Tibial nerve (tissue), 4 donors: ENCODE data around the gene MYO6. TPM values are rescaled to one million over a fixed set of nuclear protein-coding genes. Genes with fewer than 3 reads are reported as not detected.

Experiments used
- DNase-seq, 2 donors: peaks; one replicate each; pipeline ENCODE4 v3.0.0-alpha.2; 2019; ENCODE audit warnings: low spot score in 2 of 2
- H3K27ac ChIP-seq, 4 donors: fragments of 200-600 bp; sonication (generic) in 3 of 4; one replicate each; pipeline ENCODE4 v1.5.1; 2017 to 2019; ENCODE audit warnings: mild to moderate bottlenecking in 1 of 4
- H3K27me3 ChIP-seq, 2 donors: fragments of 200-600 bp; sonication (generic) in 1 of 2; one replicate each; pipeline versions ENCODE4 v1.5.1 to v1.6.0; 2017 to 2019
- H3K36me3 ChIP-seq, 3 donors: fragments of 200-600 bp; sonication (generic); one replicate each; pipeline ENCODE4 v1.5.1; 2018 to 2019
- H3K4me1 ChIP-seq, 4 donors: fragments of 200-600 bp; sonication (generic) in 3 of 4; one replicate each; pipeline ENCODE4 v1.5.1; 2017 to 2019
- H3K4me3 ChIP-seq, 4 donors: fragments of 200-600 bp; sonication (generic) in 3 of 4; one replicate each; pipeline ENCODE4 v1.5.1; 2017 to 2019; ENCODE audit warnings: mild to moderate bottlenecking in 1 of 4, moderate library complexity in 1 of 4
- H3K9me3 ChIP-seq, 4 donors: fragments of 200-600 bp; sonication (generic) in 3 of 4; one replicate each; pipeline ENCODE4 v1.5.1; 2017 to 2019
- EP300 ChIP-seq, 2 donors: sonication (generic); formaldehyde crosslinking; IDR thresholded peaks; one replicate each; pipeline ENCODE4 v1.6.1; 2017; ENCODE audit warnings: antibody characterized with exemption in 2 of 2, mild to moderate bottlenecking in 1 of 2
- POLR2A ChIP-seq, 2 donors: fragments of 450-650 bp; IDR thresholded peaks; one replicate each; pipeline ENCODE4 v1.6.1; 2017; ENCODE audit warnings: antibody characterized with exemption in 2 of 2, mild to moderate bottlenecking in 2 of 2, moderate library complexity in 2 of 2
- WGBS, 2 donors: methylation state at CpG; one replicate each; pipeline ENCODE4 v1.1.5; 2018; 5-methylcytosine and 5-hydroxymethylcytosine counted together
- total RNA-seq, 4 donors: library from RNA; depleted of rRNA; stranded (reverse); fragments of >200 nt; gene quantifications; one replicate each; pipeline ENCODE4 v1.1.0, GENCODE V29; 2016
- TF ChIP-seq, protein P1 (sequence below), 5 experiments: fragments of 200-600 bp in 3 of 5; fragments of 450-650 bp in 2 of 5; sonication (generic) in 3 of 5; IDR thresholded peaks; one replicate each; pipeline ENCODE4 v1.5.1; 2016 to 2019; ENCODE audit warnings: antibody characterized with exemption in 5 of 5, mild to moderate bottlenecking in 3 of 5, moderate library complexity in 2 of 5

Gene MYO6
- total RNA-seq, 4 donors from 2014 or later = 16.5 to 21.3 (median 19.2) TPM

DNA sequence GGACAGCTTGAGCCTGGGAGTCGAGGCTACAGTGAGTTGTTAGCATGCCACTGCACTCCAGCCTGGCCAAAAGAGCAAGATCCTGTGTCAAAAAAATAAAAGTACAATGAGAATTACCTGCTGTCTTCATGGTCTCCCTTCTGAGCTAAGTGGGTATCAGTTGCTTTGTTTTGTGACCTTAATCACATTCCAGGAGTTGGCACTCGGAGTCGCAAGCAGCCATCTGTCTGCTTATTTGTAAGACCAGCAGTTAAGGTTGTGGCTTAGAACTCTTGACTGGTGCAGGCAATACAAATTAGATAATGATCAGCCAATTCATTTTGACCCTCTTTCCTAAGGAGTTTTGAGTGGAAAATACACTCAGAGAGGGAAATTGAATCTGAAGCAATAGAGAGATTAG is 114.0 kb downstream of the MYO6 start:
- no peak for DNase-seq
- Histone ChIP-seq H3K9me3 (no peaks in the 10 kb centered on the region), H3K4me3 (no peak overlapping the region), H3K36me3 (peaks cover 0 to 24% (median 0%) of the 10 kb centered on the region in 3 donors), H3K27ac (no peak overlapping the region), H3K27me3 (no peaks in the 10 kb centered on the region), H3K4me1 (no peaks in the 10 kb centered on the region)
- TF ChIP-seq POLR2A (IDR thresholded peaks at IDR 0.05) (no peak), EP300 (IDR thresholded peaks at IDR 0.05) (no peak)
- TF ChIP-seq, protein P1, sequence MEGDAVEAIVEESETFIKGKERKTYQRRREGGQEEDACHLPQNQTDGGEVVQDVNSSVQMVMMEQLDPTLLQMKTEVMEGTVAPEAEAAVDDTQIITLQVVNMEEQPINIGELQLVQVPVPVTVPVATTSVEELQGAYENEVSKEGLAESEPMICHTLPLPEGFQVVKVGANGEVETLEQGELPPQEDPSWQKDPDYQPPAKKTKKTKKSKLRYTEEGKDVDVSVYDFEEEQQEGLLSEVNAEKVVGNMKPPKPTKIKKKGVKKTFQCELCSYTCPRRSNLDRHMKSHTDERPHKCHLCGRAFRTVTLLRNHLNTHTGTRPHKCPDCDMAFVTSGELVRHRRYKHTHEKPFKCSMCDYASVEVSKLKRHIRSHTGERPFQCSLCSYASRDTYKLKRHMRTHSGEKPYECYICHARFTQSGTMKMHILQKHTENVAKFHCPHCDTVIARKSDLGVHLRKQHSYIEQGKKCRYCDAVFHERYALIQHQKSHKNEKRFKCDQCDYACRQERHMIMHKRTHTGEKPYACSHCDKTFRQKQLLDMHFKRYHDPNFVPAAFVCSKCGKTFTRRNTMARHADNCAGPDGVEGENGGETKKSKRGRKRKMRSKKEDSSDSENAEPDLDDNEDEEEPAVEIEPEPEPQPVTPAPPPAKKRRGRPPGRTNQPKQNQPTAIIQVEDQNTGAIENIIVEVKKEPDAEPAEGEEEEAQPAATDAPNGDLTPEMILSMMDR (IDR thresholded peaks at IDR 0.05) = no peak
- 65 to 67% methylated on average over 3 of the region's 3 CpGs for WGBS, 2 donors

DNA sequence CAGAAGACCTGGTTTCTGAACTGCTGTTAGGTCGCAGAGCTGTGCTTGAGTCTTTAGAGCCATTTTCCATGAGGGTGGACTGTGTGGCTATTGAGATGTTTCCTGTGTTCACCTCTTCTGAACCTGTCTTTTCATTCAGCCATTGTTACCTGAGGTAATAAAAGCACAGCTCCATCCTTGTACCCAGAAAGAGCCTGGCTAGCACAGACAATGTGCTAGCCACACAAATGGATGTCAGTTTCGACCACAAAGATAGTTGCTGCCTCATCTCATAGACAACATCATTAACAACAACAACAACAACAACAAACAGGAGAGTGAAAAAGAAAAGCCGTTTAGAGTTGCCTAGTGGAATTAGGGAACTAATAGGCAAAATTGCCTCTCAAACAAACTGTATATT is 114.7 kb downstream of the MYO6 start:
- 89% methylated on average over 3 of the region's 3 CpGs for WGBS, 2 donors

DNA sequence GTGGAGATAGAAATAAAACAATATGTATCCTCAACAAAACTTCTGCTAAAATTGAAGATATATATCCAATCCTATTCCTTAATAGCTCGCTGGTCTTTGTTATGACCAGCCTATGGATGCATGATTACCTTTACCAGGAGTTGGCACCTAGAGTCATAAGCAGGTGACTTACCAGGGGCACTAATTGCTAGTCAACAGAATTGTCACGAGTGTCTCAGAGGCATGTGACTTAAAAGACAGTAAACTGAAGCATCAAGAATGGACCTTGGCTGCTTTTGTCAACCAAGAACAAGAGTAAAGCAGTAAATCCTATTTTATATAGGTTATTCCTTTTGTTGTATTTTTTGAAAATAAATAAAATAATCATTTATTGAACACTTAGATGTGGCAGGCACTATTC is 115.4 kb downstream of the MYO6 start:
- Histone ChIP-seq H3K27me3 (no peaks in the 10 kb centered on the region), H3K27ac (no peak overlapping the region), H3K36me3 (peaks cover 0 to 22% (median 0%) of the 10 kb centered on the region in 3 donors), H3K4me3 (no peak overlapping the region), H3K9me3 (no peaks in the 10 kb centered on the region), H3K4me1 (no peaks in the 10 kb centered on the region)
- 91 to 93% methylated on average over 2 of the region's 2 CpGs for WGBS, 2 donors
- DNase-seq = no peak
- TF ChIP-seq POLR2A (IDR thresholded peaks at IDR 0.05) = no peak
- TF ChIP-seq EP300 (IDR thresholded peaks at IDR 0.05) = no peak
- TF ChIP-seq, protein P1 (IDR thresholded peaks at IDR 0.05) = no peak

More for the DNA sequence above, 114.7 kb downstream of the MYO6 start:
- Histone ChIP-seq H3K4me1 (no peaks in the 10 kb centered on the region), H3K9me3 (no peaks in the 10 kb centered on the region), H3K27me3 (no peaks in the 10 kb centered on the region), H3K27ac (no peak overlapping the region), H3K4me3 (no peak overlapping the region), H3K36me3 (peaks cover 0 to 24% (median 0%) of the 10 kb centered on the region in 3 donors)
- DNase-seq = no peak
- TF ChIP-seq, protein P1 (IDR thresholded peaks at IDR 0.05) = no peak
- TF ChIP-seq POLR2A (IDR thresholded peaks at IDR 0.05) (no peak), EP300 (IDR thresholded peaks at IDR 0.05) (no peak)

DNA sequence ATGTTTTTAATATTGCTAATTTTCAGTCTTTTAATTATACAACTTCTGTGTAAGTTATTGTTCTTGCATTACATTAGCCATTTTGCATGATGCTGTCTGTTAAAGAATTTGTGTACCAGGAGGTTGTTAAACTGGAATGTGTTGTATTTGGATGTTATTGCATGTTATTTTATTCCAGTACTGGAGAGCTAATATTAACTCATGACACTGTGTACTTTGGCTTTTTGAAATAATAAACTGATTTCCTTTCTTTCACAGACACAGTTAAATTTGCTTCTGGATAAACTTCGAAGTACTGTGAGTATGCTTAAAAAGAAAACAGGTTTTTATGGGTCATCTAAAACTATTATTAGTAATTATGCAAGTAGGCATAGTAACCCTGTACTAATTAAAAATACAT is 121.3 kb downstream of the MYO6 start:
- H3K36me3 ChIP-seq = peaks cover 0 to 33% (median 0%) of the 10 kb centered on the region in 3 donors
- no peak overlapping the region for H3K27ac ChIP-seq
- H3K4me1 ChIP-seq = no peaks in the 10 kb centered on the region
- H3K9me3 ChIP-seq = no peaks in the 10 kb centered on the region
- WGBS, 2 donors = 44 to 61% methylated on average over 1 of the region's 1 CpG
- no peaks in the 10 kb centered on the region for H3K27me3 ChIP-seq
- TF ChIP-seq, protein P1 (IDR thresholded peaks at IDR 0.05) = no peak
- TF ChIP-seq EP300 (IDR thresholded peaks at IDR 0.05) (no peak), POLR2A (IDR thresholded peaks at IDR 0.05) (no peak)
- DNase-seq = no peak
- H3K4me3 ChIP-seq = no peak overlapping the region

DNA sequence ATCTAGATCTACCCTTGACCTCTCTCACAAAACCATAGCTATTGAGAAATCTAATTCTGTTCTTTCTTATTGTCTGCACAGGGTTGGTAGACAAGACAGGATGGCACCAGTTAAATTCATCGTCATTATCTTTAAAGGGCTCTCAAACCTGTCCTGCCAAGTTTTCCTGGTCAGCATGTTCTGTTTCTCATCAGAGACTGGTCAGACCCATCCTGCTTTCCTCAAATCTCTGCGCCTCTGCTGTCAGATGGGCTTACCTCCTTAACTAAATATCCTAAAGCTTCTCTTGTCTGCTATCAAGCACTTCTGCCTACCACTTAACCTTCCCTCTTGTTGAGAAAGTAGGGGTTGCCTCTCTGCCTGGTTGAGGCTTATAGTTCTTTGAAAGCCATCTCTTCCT is 125.2 kb downstream of the MYO6 start:
- no peak overlapping the region for H3K4me3 ChIP-seq
- WGBS, 2 donors = 81 to 83% methylated on average over 2 of the region's 2 CpGs
- no peak overlapping the region for H3K27ac ChIP-seq
- no peak for DNase-seq
- peaks cover 0 to 38% (median 0%) of the 10 kb centered on the region in 3 donors for H3K36me3 ChIP-seq
- no peaks in the 10 kb centered on the region for H3K4me1 ChIP-seq
- TF ChIP-seq, protein P1 (IDR thresholded peaks at IDR 0.05) = no peak
- TF ChIP-seq EP300 (IDR thresholded peaks at IDR 0.05) = no peak
- no peak for TF ChIP-seq POLR2A (IDR thresholded peaks at IDR 0.05)
- H3K27me3 ChIP-seq = no peaks in the 10 kb centered on the region
- no peaks in the 10 kb centered on the region for H3K9me3 ChIP-seq
